Type B pancreatic cell (in vitro differentiated cells): Measurements from ENCODE around the gene USP15. TPM values are rescaled to one million over a fixed set of nuclear protein-coding genes. Genes with fewer than 3 reads are reported as not detected.

Experiments used
- DNase-seq: peaks from one replicate; pipeline ENCODE4 v3.0.0; 2021; ENCODE audit warnings: mixed read lengths; ENCODE audit not compliant: unreplicated experiment; ENCODE audit errors: extremely low spot score
- H3K27ac Mint-ChIP-seq: 2 replicates; pipeline ENCODE4 v1.8.0; 2021; ENCODE audit warnings: mild to moderate bottlenecking, mixed read lengths
- H3K27me3 Mint-ChIP-seq: 2 replicates; pipeline ENCODE4 v1.8.0; 2021; ENCODE audit warnings: mixed read lengths
- H3K36me3 Mint-ChIP-seq: 2 replicates; pipeline ENCODE4 v1.8.0; 2021; ENCODE audit warnings: mixed read lengths
- H3K4me1 Mint-ChIP-seq: one replicate; pipeline ENCODE4 v1.8.0; 2021; ENCODE audit warnings: mixed read lengths; ENCODE audit not compliant: unreplicated experiment
- H3K4me3 Mint-ChIP-seq: 2 replicates; pipeline ENCODE4 v1.8.0; 2021; ENCODE audit warnings: mild to moderate bottlenecking, mixed read lengths
- H3K9me3 Mint-ChIP-seq: 2 replicates; pipeline ENCODE4 v1.8.0; 2021; ENCODE audit warnings: mixed read lengths
- CTCF ChIP-seq: fragments of 200-600 bp; sonication (generic); conservative IDR thresholded peaks from 2 replicates; pipeline ENCODE4 v1.5.0; 2021; ENCODE audit warnings: antibody characterized with exemption, mild to moderate bottlenecking
- total RNA-seq: library from RNA; stranded (reverse); gene quantifications from 2 replicates; pipeline ENCODE4 v1.2.1, GENCODE V29; 2021; ENCODE audit warnings: low replicate concordance

Gene USP15
- total RNA-seq, 1 donor from 2014 or later, result 47.5 TPM

DNA sequence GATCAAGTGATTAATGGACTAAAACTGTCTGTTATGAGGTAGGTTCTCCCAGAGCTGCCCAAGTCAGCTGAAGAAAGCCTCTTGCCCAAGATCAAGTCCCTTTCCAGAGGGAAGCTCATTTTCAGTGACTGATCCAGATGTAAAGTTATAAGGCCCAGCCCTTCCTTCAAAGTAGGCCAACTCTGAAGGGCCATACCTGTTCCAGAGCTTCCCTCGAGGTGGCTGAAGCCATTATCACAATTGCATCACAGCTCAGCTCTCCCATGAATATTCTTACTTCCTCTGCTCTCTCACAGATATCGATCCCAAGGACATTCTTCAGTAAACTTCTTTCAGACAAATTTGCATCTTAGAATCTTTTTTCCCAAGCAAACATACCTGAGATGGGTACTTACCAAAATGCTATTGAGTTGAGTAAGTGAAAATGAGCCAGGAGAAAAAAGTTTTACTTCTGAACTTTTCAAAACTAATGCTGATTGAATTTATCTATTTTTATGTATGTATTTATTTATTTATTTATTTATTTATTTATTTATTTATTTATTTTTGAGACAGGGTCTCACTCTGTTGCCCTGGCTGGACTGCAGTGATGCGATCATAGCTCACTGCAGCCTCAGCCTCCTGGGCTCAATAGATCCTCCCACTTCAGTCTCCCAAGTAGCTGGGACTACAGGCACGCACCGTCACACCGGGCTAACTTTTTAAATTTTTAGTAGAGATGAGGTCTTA, 42.6 kb upstream of the USP15 start:
- DNase-seq, result no peak
- H3K4me1 Mint-ChIP-seq, result peaks cover 18% of the 10 kb centered on the region
- H3K36me3 Mint-ChIP-seq, result no peaks in the 10 kb centered on the region
- no peak overlapping the region for H3K27ac Mint-ChIP-seq
- no peak overlapping the region for H3K4me3 Mint-ChIP-seq
- no peaks in the 10 kb centered on the region for H3K9me3 Mint-ChIP-seq
- H3K27me3 Mint-ChIP-seq, result no peaks in the 10 kb centered on the region
- TF ChIP-seq CTCF, result no peak

- H3K9me3 Mint-ChIP-seq, result no peaks in the 10 kb centered on the region
- H3K4me3 Mint-ChIP-seq, result no peak overlapping the region
- no peaks in the 10 kb centered on the region for H3K4me1 Mint-ChIP-seq
Observed at GRCh38 chr12:62221107-62221506, 39.1 kb upstream of the USP15 start.

GRCh38 chr12:62224601-62225000, 35.6 kb upstream of the USP15 start:
- no peak overlapping the region for H3K27ac Mint-ChIP-seq
- H3K9me3 Mint-ChIP-seq, result peaks cover 6% of the 10 kb centered on the region
- H3K36me3 Mint-ChIP-seq, result no peaks in the 10 kb centered on the region
- H3K4me1 Mint-ChIP-seq, result no peaks in the 10 kb centered on the region
- TF ChIP-seq CTCF, result no peak
- H3K4me3 Mint-ChIP-seq, result no peak overlapping the region
- DNase-seq, result no peak
- H3K27me3 Mint-ChIP-seq, result no peaks in the 10 kb centered on the region

More at GRCh38 chr12:62221107-62221506, 39.1 kb upstream of the USP15 start:
- Mint-ChIP-seq H3K27me3 (no peaks in the 10 kb centered on the region), H3K36me3 (no peaks in the 10 kb centered on the region), H3K27ac (no peak overlapping the region)
- no peak for TF ChIP-seq CTCF
- DNase-seq, result no peak

GRCh38 chr12:62227091-62227490, 33.1 kb upstream of the USP15 start:
- DNase-seq, result no peak
- no peak overlapping the region for H3K27ac Mint-ChIP-seq
- H3K9me3 Mint-ChIP-seq, result peaks cover 6% of the 10 kb centered on the region
- no peaks in the 10 kb centered on the region for H3K4me1 Mint-ChIP-seq
- H3K4me3 Mint-ChIP-seq, result no peak overlapping the region
- no peak for TF ChIP-seq CTCF
- no peaks in the 10 kb centered on the region for H3K36me3 Mint-ChIP-seq
- H3K27me3 Mint-ChIP-seq, result no peaks in the 10 kb centered on the region

DNA sequence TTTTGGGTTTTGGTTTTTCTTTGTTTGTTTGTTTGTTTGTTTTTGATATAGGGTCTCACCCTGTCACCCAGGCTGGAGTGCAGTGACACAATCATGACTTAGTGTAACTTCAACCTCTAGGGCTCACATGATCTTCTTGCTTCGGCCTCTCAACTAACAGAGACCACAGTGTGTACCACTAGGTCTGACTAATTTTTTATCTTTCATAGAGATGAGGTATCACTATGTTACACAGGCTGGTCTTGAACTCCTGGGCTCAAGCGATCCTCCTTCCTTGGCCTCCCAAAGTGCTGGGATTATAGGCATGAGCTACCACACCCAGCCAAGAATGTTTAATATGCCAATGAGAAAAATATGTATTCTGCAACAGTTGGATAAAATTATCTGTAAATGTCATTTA, 29.6 kb upstream of the USP15 start:
- Mint-ChIP-seq H3K4me3 (no peak overlapping the region), H3K36me3 (no peaks in the 10 kb centered on the region), H3K9me3 (peaks cover 6% of the 10 kb centered on the region), H3K4me1 (no peaks in the 10 kb centered on the region), H3K27me3 (no peaks in the 10 kb centered on the region), H3K27ac (no peak overlapping the region)
- TF ChIP-seq CTCF, result no peak
- no peak for DNase-seq
